Heart left ventricle (tissue), 13 donors: ENCODE measurements around the gene SLIT3.

Experiments used
- POLR2A ChIP-seq, 2 donors: fragments of 450-650 bp; IDR thresholded peaks; one replicate each; pipeline ENCODE4 v1.6.1; 2017; ENCODE audit warnings: antibody characterized with exemption in 2 of 2, mild to moderate bottlenecking in 2 of 2, moderate library complexity in 2 of 2
- TF ChIP-seq, protein P1 (sequence below), 12 donors: fragments of 200-600 bp; sonication (generic) in 4 of 12; IDR thresholded peaks; one replicate each; pipeline versions ENCODE4 v1.5.0 to v1.8.0; 2018 to 2022; ENCODE audit warnings: antibody characterized with exemption in 12 of 12, mild to moderate bottlenecking in 5 of 12
- donor health status: ischemic (EF 13 %, LVEDD 7.1; RV severe dilation, severe dysfunction).
- donor health status: DM: no; HTN: yes; CAD: no.
- donor health status: DM: no; HTN: no; CAD: no.
- donor health status: ischemic (EF 25% LVEDD 6.9; RV normal size, moderate dysfunction).
- donor health status: ischemic (EF 25% LVEDD 5.7; RV mildly dilated, moderate dysfunction).
- donor health status: ischemic (EF 35%, LVEDD 5.7; RV mildly dilated, moderate dysfunction).
- donor health status: nonischemic (EF 11% LVEDD 7.7; RV severe dilation, severe dysfunction).
- donor health status: DM: yes; HTN: yes; CAD: no.
- donor health status: PGD.
- donor health status: ischemic (EF 29% LVEDD 5.4; RV normal size, mild dysfunction).
- donor health status: nonischemic (EF 23%, LVEDD 6.1; RV moderate dilation, normal function).

DNA sequence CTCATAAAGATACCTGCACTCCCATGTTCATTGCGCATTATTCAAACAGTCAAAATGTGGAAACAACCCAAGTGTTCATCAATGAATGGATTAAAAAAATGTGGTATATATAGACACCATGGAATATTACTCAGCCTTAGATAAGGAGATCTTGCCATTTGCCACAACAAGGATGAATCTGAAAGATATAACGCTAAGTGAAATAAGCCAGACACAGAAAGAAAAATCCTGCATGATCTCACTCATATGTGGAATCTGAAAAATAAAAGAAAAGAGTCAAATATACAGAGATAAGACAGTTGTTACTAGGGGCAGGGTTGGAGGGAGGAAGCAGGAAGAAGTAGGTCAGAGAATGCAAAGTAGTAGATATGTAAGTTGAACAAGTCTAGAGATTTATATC, 17.6 kb upstream of the SLIT3 start:
- TF ChIP-seq, protein P1, sequence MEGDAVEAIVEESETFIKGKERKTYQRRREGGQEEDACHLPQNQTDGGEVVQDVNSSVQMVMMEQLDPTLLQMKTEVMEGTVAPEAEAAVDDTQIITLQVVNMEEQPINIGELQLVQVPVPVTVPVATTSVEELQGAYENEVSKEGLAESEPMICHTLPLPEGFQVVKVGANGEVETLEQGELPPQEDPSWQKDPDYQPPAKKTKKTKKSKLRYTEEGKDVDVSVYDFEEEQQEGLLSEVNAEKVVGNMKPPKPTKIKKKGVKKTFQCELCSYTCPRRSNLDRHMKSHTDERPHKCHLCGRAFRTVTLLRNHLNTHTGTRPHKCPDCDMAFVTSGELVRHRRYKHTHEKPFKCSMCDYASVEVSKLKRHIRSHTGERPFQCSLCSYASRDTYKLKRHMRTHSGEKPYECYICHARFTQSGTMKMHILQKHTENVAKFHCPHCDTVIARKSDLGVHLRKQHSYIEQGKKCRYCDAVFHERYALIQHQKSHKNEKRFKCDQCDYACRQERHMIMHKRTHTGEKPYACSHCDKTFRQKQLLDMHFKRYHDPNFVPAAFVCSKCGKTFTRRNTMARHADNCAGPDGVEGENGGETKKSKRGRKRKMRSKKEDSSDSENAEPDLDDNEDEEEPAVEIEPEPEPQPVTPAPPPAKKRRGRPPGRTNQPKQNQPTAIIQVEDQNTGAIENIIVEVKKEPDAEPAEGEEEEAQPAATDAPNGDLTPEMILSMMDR (IDR thresholded peaks at IDR 0.05), result no peak
- no peak for TF ChIP-seq POLR2A (IDR thresholded peaks at IDR 0.05)
